ENCODE measurements around the gene SLC6A12.
"Not testable (repeated sequence)": the region's sequence is repeated elsewhere in the genome, so short reads cannot be mapped to it uniquely, and the experiment has no call there.

The SLC6A12 gene

GRCh38 chr12:214003-214741 lies at the start of gene SLC6A12:
SLC6A12 (minus strand) TSS chr12:214157; CDS start chr12:209986, 4,171 bp downstream.
- no peak for DNase-seq (ENCODE audit: low read depth)

GRCh38 chr12:263574-263973 lies 49.6 kb upstream of the SLC6A12 start:
- no peak for DNase-seq (ENCODE audit: low read depth)

- no peak for DNase-seq (ENCODE audit: low read depth)
Measured at GRCh38 chr12:262817-263216, 48.9 kb upstream of the SLC6A12 start, which contains the start of gene SLC6A13. SLC6A13 (minus strand) TSS chr12:262836; CDS start chr12:260052, 2,784 bp downstream.

- no peak for DNase-seq (ENCODE audit: low read depth)
Measured at GRCh38 chr12:262113-262512, 48.2 kb upstream of the SLC6A12 start.

DNA sequence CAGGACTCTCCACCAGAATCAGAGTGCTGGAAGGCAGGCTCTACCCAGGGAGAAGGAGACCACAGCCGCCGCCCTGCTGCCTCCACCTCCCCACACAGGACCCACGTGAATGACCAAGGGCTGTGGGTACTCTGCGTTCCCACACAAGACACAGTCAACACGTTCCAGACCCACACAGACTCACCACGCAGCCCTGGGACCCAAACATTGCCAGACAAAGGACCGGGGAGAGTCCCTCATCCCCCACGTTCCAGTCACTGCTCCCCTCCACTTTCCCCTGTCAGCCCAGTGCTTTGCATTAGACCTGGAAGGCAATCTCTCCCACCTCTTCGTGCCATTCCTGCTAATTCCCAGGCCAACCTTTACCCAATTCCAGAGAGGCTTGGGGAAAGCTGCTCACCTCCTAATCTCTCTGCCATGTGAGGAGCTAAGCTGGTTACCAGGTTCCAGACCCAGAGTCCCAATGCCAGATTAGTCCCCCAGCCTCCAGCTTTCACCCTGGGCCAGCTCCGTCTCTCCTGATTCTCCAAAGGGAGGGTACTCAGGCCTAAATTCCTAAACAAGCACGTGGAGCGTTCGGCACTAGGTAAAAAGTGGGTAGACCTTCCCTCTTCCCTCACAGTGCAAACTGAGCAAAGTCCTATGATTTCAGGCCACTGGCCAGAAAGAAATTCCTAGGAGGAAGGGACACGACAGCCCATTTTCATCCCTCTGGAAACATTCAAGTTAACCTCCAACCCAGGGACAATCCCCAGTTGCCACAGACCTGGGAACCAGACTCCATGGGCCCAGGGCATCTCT lies 43.8 kb upstream of the SLC6A12 start:
- DNase-seq (ENCODE audit: low read depth) = no peak

- DNase-seq (ENCODE audit: low read depth) = no peak
Measured at GRCh38 chr12:256958-257357, 43.0 kb upstream of the SLC6A12 start.

DNA sequence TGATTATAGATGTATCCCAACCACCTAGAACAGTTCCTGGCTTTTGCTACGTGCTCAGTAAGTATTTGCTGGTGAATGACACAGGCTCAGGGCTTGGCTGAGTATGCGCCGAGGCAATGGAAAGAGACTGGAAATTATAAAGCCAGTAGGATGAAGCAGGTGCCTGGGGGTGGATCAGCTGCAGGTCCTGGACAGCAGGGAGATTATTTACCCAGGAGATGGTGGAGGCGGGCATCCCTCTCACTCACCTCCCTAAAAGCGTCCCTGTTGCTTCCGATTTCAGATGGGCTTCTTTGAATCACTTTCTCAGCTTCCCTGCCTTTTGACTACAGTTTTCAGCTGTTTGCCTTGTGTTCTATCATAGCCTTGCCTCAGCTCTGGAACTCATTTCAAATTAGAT lies 42.3 kb upstream of the SLC6A12 start:
- DNase-seq (ENCODE audit: low read depth) = no peak

GRCh38 chr12:254912-255311 lies 41.0 kb upstream of the SLC6A12 start:
- no peak for DNase-seq (ENCODE audit: low read depth)

DNA sequence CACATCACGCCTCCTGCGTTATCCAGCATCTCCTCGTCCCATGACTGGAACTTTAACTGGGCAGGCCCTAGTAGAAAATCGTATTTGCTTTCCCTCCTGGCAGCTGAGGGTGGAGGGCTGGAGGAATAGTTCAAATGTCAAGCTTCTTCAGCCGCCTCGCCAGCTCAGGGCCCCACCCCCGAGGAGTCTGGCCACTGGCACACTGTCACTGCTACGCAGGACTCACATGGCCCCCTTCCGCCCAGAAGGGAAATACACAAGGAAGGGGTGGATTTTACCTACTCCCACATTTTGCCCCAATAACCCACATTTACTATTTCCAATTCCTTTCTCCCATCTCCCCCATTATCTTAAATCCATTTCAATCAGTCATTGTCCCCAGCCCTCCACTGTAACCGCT lies 40.1 kb upstream of the SLC6A12 start:
- no peak for DNase-seq (ENCODE audit: low read depth)

- DNase-seq (ENCODE audit: low read depth) = no peak
Measured at GRCh38 chr12:253116-253831, 39.3 kb upstream of the SLC6A12 start.

GRCh38 chr12:252636-253035 lies 38.7 kb upstream of the SLC6A12 start:
- DNase-seq (ENCODE audit: low read depth) = no peak

DNA sequence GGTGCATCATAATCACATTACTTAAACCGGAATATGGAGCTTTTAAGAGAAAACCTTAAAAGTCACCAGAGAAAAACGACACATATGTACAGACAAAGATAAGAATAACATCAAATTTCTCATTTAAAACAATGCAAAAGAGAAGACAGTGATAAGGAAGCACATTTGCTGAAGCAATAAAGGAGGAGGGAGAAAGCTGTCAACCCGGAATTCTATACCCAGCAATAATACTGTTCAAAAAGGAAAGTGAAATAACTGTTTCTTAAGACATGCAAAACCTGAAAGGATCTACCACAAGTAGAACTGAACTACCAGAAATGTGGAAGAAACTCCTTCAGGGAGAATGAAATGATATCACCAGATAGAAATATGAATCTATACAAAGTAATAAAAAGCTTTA lies 33.3 kb upstream of the SLC6A12 start:
- DNase-seq (ENCODE audit: low read depth) = no peak

DNA sequence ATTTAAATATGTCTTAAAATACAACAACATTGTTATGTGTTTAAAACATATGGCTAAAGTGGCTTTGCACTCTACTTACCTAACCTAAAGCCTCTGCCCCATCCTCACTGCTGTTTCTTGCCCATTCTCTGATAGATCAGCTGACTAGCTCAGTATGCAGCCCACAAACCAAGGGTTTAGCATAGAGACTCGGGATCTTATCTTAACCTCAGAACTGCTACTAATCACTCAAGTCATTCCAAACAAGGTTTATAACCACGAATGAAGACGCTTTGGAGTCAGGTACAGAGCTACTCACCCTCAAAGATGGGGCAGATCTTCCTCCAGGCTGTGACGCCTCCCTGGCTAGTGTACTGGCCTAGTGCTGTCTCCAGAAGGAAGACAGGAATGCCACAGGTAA lies 29.4 kb upstream of the SLC6A12 start:
- no peak for DNase-seq (ENCODE audit: low read depth)

DNA sequence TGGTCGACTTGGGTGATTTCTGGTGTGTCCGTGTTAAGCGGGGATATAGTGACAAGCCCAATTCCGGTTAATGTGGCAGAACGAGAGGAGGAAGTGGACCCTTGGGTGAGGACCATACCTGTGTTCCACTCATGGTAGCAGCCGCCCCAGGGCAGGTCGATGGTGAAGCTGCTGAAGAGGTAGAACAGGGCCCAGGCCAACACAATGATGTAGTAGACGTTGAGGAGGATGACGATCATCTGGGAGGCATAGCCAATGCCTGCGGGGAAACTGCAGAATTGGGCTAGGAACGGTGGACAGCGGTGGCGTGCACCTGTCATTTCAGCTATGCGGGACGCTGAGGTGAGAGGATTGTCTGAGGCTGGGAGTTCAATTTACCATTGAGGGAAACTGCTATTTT lies 28.5 kb upstream of the SLC6A12 start:
- no peak for DNase-seq (ENCODE audit: low read depth)

DNA sequence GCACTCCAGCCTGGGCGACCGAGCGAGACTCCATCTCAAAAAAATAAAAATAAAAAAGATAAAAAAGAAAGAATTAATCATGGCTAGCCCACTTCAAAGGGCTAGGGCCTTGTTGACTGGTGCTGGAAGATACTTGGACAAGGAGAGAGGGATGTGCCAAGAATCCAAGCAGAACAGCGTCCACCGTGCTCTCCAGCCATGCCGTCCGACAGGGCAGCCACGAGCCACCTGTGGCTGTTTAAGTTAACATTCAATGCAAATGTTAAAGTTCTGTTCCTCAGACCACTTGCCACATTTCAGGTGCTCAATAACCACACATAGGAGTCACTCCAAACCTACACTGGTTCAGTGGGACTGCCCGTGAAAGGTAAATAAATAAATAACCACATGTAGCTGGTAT lies 27.3 kb upstream of the SLC6A12 start:
- DNase-seq (ENCODE audit: low read depth) = no peak

- DNase-seq (ENCODE audit: low read depth) = no peak
Measured at GRCh38 chr12:240566-240965, 26.6 kb upstream of the SLC6A12 start.

- no peak for DNase-seq (ENCODE audit: low read depth)
Measured at GRCh38 chr12:238736-239398, 24.9 kb upstream of the SLC6A12 start.

GRCh38 chr12:238116-238515 lies 24.2 kb upstream of the SLC6A12 start:
- DNase-seq (ENCODE audit: low read depth) = no peak

GRCh38 chr12:237026-237815 lies 23.3 kb upstream of the SLC6A12 start:
- no peak for DNase-seq (ENCODE audit: low read depth)

GRCh38 chr12:236445-236844 lies 22.5 kb upstream of the SLC6A12 start:
- no peak for DNase-seq (ENCODE audit: low read depth)

DNA sequence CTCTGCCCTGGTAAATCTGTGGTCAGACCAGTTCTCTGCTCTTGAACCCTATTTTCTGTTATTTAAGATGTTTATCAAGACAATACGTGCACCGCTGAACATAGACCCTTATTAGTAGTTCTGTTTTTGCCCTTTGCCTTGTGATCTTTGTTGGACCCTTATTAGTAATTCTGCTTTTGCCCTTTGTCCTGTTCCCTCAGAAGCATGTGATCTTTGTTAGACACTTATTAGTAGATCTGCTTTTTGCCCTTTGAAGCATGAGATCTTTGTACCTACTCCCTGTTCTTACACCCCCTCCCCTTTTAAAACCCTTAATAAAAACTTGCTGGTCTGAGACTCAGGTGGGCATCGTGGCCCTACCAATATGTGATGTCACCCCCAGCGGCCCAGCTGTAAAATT lies 22.0 kb upstream of the SLC6A12 start:
- not testable (repeated sequence) for DNase-seq (ENCODE audit: low read depth)

Measured in activated gamma-delta T cell treated with anti-CD3 and anti-CD28 coated beads, Interleukin-2, amount 50 U/mL, for 16 hours (primary cell).